Measurements from ENCODE around the gene LYZL1. TPM values are rescaled to one million over a fixed set of nuclear protein-coding genes. Genes with fewer than 3 reads are reported as not detected.
"Not testable (repeated sequence)": the region's sequence is repeated elsewhere in the genome, so short reads cannot be mapped to it uniquely, and the experiment has no call there.

Gene LYZL1
- polyA plus RNA-seq, result not detected

DNA sequence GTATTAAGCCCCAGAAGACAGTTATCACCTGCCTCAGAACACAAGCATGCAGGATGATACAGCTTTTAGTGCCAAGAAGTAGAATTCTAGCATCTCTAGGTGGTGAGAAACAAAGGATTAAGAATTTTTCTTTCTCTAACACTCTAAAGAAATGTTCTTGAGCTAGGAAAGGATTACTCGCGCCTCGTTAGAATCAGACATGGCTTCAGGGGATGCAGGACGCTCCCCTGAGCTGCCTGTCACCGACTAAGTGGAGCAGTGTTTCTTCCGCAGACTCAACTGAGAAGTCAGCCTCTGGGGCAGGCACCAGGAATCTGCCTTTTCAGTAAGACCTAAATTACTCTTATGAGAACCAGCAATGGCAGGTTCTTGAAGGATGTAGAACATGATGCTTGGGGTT is at the start of gene LYZL1:
Gene LYZL1 (plus strand): TSS at position 165 of the 400 bp plus-strand sequence. CDS start 2,798 bp downstream, outside the sequence.
- H3K36me3 Mint-ChIP-seq, H3K27me3 Mint-ChIP-seq, H3K4me3 Mint-ChIP-seq, H3K9me3 Mint-ChIP-seq, H3K27ac Mint-ChIP-seq: not testable (repeated sequence)
- H3K4me1 Mint-ChIP-seq, result peaks cover 5 to 20% (median 11%) of the 10 kb centered on the region in 3 donors

DNA sequence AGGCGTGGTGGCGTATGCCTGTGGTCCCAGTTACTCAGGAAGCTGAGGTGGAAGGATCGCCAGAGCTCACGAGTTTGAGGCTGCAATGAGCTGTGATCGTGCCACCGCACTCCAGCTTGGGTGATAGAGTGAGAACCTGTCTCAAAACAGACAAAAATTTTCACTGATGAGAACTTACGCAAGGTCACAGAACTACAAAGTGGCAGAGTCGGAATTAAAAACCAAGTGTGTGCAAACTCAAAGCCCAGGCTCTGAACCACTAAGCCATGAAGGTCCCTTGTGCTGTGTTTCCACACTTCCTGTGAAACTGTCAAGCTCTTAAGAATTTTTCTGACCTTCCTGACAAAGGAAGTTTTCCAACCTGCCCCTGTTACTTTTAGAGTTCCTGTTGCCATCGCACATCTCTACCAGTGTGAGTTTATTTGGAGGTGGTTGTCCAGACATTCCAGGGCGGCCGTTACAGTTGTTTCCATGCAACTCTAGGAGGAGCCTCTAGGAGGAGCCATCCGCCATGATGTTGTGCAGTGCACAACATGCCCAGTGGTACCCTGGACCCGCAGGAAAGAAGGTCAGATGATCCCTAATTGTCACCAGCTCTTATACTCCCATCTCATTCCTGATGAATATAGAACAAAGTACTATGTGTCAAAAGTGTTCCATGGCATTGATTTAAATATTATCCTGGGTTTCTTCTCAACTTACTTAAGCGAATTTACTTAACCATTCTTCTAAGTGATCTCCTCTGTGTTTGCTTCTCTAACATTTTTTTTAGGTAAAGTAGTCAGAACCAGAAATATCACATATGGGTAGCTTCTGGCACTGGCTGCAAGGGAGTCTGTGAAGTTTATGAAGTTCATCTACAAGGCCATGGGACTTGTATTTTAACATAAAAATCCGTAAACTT is 49.0 kb upstream of the LYZL1 start:
- H3K4me3 Mint-ChIP-seq, result no peak overlapping the region
- H3K27ac Mint-ChIP-seq, result no peak overlapping the region
- no peaks in the 10 kb centered on the region for H3K36me3 Mint-ChIP-seq
- no peaks in the 10 kb centered on the region for H3K27me3 Mint-ChIP-seq
- H3K9me3 Mint-ChIP-seq, result peaks cover 0 to 2% (median 0%) of the 10 kb centered on the region in 3 donors
- H3K4me1 Mint-ChIP-seq, result no peaks in the 10 kb centered on the region

- Mint-ChIP-seq H3K36me3 (no peaks in the 10 kb centered on the region), H3K4me1 (no peaks in the 10 kb centered on the region), H3K27me3 (no peaks in the 10 kb centered on the region), H3K4me3 (no peak overlapping the region), H3K27ac (no peak overlapping the region), H3K9me3 (peaks cover 0 to 3% (median 0%) of the 10 kb centered on the region in 3 donors)
Observed at GRCh38 chr10:29240986-29241660, 47.7 kb upstream of the LYZL1 start.

DNA sequence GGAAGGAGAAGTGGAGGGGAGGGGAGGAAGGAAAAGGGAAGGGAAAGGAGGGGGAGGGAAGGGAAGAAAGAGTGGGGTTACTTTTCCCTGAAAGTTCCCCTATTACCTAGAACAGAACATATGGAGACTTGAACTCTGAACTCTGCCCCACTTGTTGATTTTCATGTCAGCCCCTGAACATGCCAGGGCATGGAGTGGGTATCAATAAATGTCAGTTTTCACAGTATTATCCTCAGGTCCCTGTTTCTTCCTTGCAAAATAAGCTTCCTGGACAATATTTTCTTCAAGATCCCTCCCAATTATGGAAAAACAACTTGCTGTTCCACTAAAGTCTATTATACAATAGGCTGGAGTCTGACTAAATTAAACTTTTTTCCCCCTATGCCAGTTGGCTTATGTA is 46.9 kb upstream of the LYZL1 start:
- Mint-ChIP-seq H3K27me3 (no peaks in the 10 kb centered on the region), H3K4me3 (no peak overlapping the region), H3K9me3 (peaks cover 0 to 4% (median 0%) of the 10 kb centered on the region in 3 donors), H3K36me3 (no peaks in the 10 kb centered on the region), H3K4me1 (no peaks in the 10 kb centered on the region), H3K27ac (no peak overlapping the region)

DNA sequence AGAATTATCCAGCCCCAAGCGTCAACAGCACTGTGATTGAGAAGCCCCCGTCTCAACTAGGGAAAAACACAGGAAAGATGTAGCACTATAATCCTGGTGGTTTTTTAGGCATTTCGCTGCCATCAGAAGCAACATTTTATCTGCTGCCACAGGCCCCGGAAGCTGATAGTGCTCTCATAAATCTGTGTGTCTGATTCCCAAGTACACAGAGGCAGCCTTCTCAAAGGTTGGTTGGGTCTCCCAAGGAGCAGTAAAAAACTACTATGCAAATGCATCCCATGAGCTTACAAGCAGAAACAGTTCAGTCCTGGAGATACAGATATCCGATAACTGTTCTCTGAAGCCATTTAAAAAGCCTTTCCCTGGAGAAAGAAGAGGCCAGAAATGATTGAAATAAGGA is 45.8 kb upstream of the LYZL1 start:
- Mint-ChIP-seq H3K27me3 (no peaks in the 10 kb centered on the region), H3K36me3 (no peaks in the 10 kb centered on the region), H3K27ac (no peak overlapping the region), H3K4me1 (no peaks in the 10 kb centered on the region), H3K9me3 (peaks cover 0 to 4% (median 0%) of the 10 kb centered on the region in 3 donors), H3K4me3 (no peak overlapping the region)

GRCh38 chr10:29243750-29244149 is 45.1 kb upstream of the LYZL1 start:
- H3K4me1 Mint-ChIP-seq, result no peaks in the 10 kb centered on the region
- H3K36me3 Mint-ChIP-seq, result no peaks in the 10 kb centered on the region
- H3K27ac Mint-ChIP-seq, result no peak overlapping the region
- H3K9me3 Mint-ChIP-seq, result peaks cover 0 to 4% (median 0%) of the 10 kb centered on the region in 3 donors
- H3K27me3 Mint-ChIP-seq, result no peaks in the 10 kb centered on the region
- H3K4me3 Mint-ChIP-seq, result no peak overlapping the region

DNA sequence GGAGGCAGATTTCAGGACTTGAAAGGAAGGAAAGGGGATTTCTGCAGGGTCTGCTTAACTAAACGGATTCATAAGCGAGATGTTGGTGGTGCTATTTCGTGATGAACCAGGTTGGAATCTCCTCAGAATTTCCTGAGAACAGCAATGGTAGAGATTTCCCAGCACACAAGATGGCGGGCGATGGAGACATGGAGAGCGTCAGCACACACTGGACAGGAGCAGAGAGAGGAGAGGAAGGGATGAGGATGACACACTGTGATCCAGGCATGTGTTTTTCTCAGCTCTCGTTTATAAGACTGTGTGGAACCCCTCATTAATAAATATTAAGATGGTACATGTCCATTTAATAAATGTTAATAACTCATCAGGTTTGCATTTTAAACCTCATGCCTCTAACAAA is 43.9 kb upstream of the LYZL1 start:
- H3K4me3 Mint-ChIP-seq, result no peak overlapping the region
- peaks cover 1% of the 10 kb centered on the region for H3K27me3 Mint-ChIP-seq
- peaks cover 0 to 7% (median 0%) of the 10 kb centered on the region in 3 donors for H3K9me3 Mint-ChIP-seq
- no peaks in the 10 kb centered on the region for H3K36me3 Mint-ChIP-seq
- H3K27ac Mint-ChIP-seq, result no peak overlapping the region
- no peaks in the 10 kb centered on the region for H3K4me1 Mint-ChIP-seq

DNA sequence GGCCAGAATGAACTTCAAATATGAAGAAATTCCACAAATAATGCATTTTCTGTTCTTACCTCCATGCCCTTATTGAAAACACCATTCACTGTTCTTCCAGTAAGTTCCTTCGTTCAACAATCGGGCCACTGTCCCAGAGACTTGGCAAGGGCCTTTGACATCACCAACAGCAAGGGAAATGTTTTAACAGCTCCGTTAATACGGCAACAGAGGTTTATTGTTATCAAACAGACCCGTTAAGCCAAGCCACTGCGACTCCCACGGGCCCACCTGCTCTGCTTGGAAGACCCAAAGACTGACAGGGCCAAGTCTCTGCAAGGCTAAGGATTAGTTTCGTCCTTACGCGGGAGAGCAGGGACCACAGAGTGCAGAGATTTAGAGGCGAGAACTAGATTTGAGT is 43.4 kb upstream of the LYZL1 start:
- Mint-ChIP-seq H3K36me3 (no peaks in the 10 kb centered on the region), H3K27me3 (peaks cover 1% of the 10 kb centered on the region), H3K9me3 (peaks cover 0 to 7% (median 0%) of the 10 kb centered on the region in 3 donors), H3K4me1 (no peaks in the 10 kb centered on the region), H3K27ac (no peak overlapping the region), H3K4me3 (no peak overlapping the region)

DNA sequence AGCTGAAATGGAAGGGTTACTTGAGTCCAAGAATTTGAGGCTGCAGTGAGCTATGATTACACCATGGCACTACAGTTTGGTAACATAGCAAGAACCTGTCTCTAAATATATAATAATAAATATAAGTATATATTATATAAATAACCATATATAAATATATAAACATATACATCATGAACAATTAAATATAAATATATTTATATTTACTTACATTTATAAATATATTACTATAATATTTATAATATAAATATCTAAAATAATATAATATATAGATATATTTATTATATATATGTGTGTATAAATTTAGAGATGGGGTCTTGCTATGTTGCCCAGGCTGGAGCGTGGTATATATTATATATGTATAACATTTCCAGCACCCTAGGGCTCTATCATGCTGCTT is 42.4 kb upstream of the LYZL1 start:
- no peaks in the 10 kb centered on the region for H3K36me3 Mint-ChIP-seq
- no peak overlapping the region for H3K4me3 Mint-ChIP-seq
- H3K4me1 Mint-ChIP-seq, result no peaks in the 10 kb centered on the region
- H3K27me3 Mint-ChIP-seq, result peaks cover 3% of the 10 kb centered on the region
- peaks cover 0 to 7% (median 0%) of the 10 kb centered on the region in 3 donors for H3K9me3 Mint-ChIP-seq
- no peak overlapping the region for H3K27ac Mint-ChIP-seq

DNA sequence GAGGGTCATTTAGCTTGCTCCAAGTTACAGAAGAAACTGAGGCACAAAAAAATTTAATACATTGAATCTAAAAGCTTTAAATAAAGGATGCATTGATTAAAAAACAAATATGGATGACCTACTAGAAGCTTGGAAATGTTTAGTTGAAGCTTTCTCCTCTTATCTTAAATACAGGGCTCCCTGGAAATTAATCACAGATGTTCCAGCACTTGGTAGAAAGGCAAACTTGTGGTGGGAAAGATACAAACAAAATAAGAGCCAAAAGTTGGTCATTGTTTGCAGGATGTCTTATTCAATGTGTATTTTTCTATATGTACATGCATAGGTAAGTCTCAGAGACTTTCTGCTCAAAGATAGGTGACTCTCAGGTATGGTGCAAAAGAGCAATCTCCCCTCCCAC is 40.7 kb upstream of the LYZL1 start:
- peaks cover 10% of the 10 kb centered on the region for H3K27me3 Mint-ChIP-seq
- H3K4me3 Mint-ChIP-seq, result no peak overlapping the region
- H3K36me3 Mint-ChIP-seq, result no peaks in the 10 kb centered on the region

DNA sequence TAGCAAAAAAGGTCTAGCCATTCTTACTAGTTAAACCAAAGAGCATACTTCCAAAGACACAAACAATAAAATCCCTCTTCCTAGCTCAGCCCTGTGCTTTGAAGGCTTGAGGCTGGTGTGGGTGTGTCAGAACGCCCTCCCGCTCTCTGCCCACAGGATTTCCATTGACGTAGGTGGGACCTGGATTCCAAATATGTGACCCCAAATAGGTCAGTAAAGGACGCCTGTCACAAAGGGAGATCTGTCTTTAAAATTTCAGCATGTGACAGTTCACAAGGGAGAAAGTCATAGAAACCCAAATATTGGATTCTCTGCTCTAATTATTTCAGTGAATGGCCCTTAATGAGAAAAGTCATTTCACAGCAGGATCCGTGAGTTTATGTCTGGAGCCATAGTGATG is 39.9 kb upstream of the LYZL1 start:
- H3K4me1 Mint-ChIP-seq, result no peaks in the 10 kb centered on the region
- no peak overlapping the region for H3K4me3 Mint-ChIP-seq
- peaks cover 12% of the 10 kb centered on the region for H3K27me3 Mint-ChIP-seq
- H3K9me3 Mint-ChIP-seq, result peaks cover 0 to 5% (median 0%) of the 10 kb centered on the region in 3 donors
- H3K27ac Mint-ChIP-seq, result no peak overlapping the region
- H3K36me3 Mint-ChIP-seq, result no peaks in the 10 kb centered on the region

More for the DNA sequence above, 40.7 kb upstream of the LYZL1 start:
- Mint-ChIP-seq H3K27ac (no peak overlapping the region), H3K4me1 (no peaks in the 10 kb centered on the region), H3K9me3 (peaks cover 0 to 7% (median 0%) of the 10 kb centered on the region in 3 donors)

GRCh38 chr10:29250066-29250465 is 38.8 kb upstream of the LYZL1 start:
- Mint-ChIP-seq H3K36me3 (no peaks in the 10 kb centered on the region), H3K4me3 (peak overlapping the region in 1 of 4 donors; percentile 38), H3K27me3 (peaks cover 12% of the 10 kb centered on the region), H3K4me1 (no peaks in the 10 kb centered on the region), H3K27ac (no peak overlapping the region), H3K9me3 (peaks cover 0 to 5% (median 0%) of the 10 kb centered on the region in 3 donors)

GRCh38 chr10:29252811-29253689 is 35.8 kb upstream of the LYZL1 start:
- Mint-ChIP-seq H3K4me3 (peak overlapping the region in 1 of 4 donors; percentile 37), H3K36me3 (no peaks in the 10 kb centered on the region), H3K4me1 (no peaks in the 10 kb centered on the region), H3K9me3 (peaks cover 0 to 2% (median 0%) of the 10 kb centered on the region in 3 donors), H3K27ac (no peak overlapping the region), H3K27me3 (peaks cover 12% of the 10 kb centered on the region)

DNA sequence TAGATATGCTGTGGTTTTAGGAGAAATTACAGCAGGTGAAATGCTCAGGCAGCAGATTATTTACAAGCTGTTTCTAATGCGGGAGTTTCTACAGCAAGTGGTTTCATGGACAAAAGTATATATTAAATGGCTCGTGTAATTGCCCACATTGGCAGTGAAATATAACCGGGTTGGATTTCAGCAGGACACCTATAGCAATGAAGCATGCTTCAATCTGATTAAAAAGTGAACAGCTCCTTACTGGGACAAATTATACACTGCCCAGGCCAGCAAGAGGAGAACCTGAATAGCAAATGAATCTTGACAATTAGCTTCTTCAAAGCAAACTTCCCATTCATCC is 35.2 kb upstream of the LYZL1 start:
- H3K4me3 Mint-ChIP-seq, result peak overlapping the region in 1 of 4 donors; percentile 37
- no peaks in the 10 kb centered on the region for H3K4me1 Mint-ChIP-seq
- no peaks in the 10 kb centered on the region for H3K36me3 Mint-ChIP-seq
- H3K27me3 Mint-ChIP-seq, result peaks cover 12% of the 10 kb centered on the region
- H3K27ac Mint-ChIP-seq, result no peak overlapping the region
- H3K9me3 Mint-ChIP-seq, result peaks cover 0 to 2% (median 0%) of the 10 kb centered on the region in 3 donors
